GM12801 (cell line): ENCODE data around the gene ADAT1.

Experiments
- CTCF ChIP-seq: IDR thresholded peaks from one replicate; pipeline ENCODE4 v1.5.1; 2011; ENCODE audit warnings: control low read depth; ENCODE audit not compliant: insufficient read length; ENCODE audit errors: extremely low read depth

ADAT1 gene

DNA sequence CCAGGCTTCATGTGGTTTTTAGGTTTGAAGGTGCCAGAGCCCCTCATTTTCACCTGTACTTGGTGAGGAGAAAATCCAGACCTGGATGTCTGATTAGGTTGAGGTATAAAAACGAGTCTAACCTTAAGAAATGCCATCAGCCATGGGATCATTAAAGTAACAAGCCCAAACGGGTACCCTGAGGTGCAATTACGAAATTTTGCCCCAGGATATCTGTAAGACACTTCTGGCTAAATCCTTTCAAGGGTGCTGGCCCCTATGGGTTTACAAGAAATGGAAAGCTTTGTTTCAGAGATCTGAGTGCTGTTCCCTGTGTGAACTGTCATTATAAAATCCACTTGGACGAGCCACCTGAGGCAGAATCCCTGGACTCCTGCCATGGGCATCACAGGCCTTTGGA, 19.8 kb downstream of the ADAT1 start:
- TF ChIP-seq CTCF = no peak

GRCh38 chr16:75599452-75600277, 23.4 kb downstream of the ADAT1 start:
- TF ChIP-seq CTCF = no peak

GRCh38 chr16:75593825-75594820, 29.0 kb downstream of the ADAT1 start:
- TF ChIP-seq CTCF = no peak

GRCh38 chr16:75593308-75593707, 29.8 kb downstream of the ADAT1 start:
- no peak for TF ChIP-seq CTCF

DNA sequence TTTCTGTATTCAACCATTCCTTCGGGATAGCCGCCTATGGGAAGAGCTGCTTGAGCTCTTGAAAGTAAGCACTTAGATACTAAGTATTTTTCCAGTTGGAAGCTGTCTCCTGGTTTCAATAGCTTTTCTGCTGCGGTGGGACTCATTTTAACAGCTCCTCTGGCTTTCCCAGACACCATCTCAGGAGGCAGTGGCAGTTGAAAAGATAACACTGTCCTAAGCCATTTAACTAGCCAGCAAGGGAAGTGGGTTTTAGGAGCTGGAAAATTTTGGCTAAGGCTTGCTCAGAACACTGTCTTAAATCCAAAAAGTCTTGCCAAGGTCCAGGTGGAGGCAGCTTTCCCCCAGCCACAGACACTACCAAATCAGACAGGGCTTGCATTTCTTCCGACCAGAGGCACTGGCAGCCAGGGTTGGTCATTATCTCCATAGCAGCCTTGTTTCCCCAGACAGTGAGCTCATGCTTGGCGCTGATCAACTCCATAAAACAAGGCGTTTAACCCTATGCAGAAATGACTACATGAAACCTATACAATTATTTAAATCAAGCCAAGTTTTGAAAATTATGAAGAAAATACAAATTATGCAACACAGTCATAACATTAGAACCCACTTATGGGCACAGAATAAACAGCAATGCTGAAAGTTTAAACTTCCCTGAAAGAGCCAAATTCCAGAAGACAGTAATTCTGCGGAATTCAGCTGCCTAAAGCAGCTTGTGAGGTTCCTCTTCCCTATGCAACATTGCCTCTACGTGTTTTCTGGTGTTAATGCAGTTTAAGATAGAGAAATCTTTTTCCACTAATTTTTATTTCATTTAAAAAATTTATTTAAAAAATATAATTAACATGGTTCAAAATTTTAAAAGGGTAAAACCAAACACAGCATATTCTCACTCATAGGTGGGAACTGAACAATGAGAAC, 31.9 kb downstream of the ADAT1 start:
- TF ChIP-seq CTCF = no peak

GRCh38 chr16:75589306-75589705, 33.8 kb downstream of the ADAT1 start:
- no peak for TF ChIP-seq CTCF
